Tibial nerve (tissue), 4 donors: ENCODE results near the gene THOC1.

Source experiments
- CTCF ChIP-seq, 5 experiments: fragments of 200-600 bp in 3 of 5; fragments of 450-650 bp in 2 of 5; sonication (generic) in 3 of 5; IDR thresholded peaks; one replicate each; pipeline ENCODE4 v1.5.1; 2016 to 2019; ENCODE audit warnings: antibody characterized with exemption in 5 of 5, mild to moderate bottlenecking in 3 of 5, moderate library complexity in 2 of 5
- EP300 ChIP-seq, 2 donors: sonication (generic); formaldehyde crosslinking; IDR thresholded peaks; one replicate each; pipeline ENCODE4 v1.6.1; 2017; ENCODE audit warnings: antibody characterized with exemption in 2 of 2, mild to moderate bottlenecking in 1 of 2
- POLR2A ChIP-seq, 2 donors: fragments of 450-650 bp; IDR thresholded peaks; one replicate each; pipeline ENCODE4 v1.6.1; 2017; ENCODE audit warnings: antibody characterized with exemption in 2 of 2, mild to moderate bottlenecking in 2 of 2, moderate library complexity in 2 of 2

GRCh38 chr18:274313-274712 is 6.5 kb upstream of the THOC1 start:
- no peak for TF ChIP-seq POLR2A (IDR thresholded peaks at IDR 0.05)
- no peak for TF ChIP-seq CTCF (IDR thresholded peaks at IDR 0.05)
- TF ChIP-seq EP300 (IDR thresholded peaks at IDR 0.05): no peak
